NCI-H2227 treated with DMSO at 0.1 percent for 48 hours (cell line): ENCODE data around the gene CAPZA2.
"Not testable (repeated sequence)": the region's sequence is repeated elsewhere in the genome, so short reads cannot be mapped to it uniquely, and the experiment has no call there.

Experiments used
- DNase-seq: peaks from one replicate; lab custom pipeline; 2025; lab: John Stamatoyannopoulos, UW

CAPZA2 gene

GRCh38 chr7:116920359-116920758 is 58.0 kb downstream of the CAPZA2 start:
- no peak for DNase-seq

- DNase-seq: no peak
Observed at GRCh38 chr7:116922545-116922944, 60.2 kb downstream of the CAPZA2 start.

- no peak for DNase-seq
Observed at GRCh38 chr7:116924741-116925140, 62.4 kb downstream of the CAPZA2 start.

- no peak for DNase-seq
Observed at GRCh38 chr7:116929021-116929420, 66.6 kb downstream of the CAPZA2 start.

- peak; percentile 86 for DNase-seq
Observed at GRCh38 chr7:116929914-116930913, 67.8 kb downstream of the CAPZA2 start.

GRCh38 chr7:116932566-116932965 is 70.2 kb downstream of the CAPZA2 start:
- DNase-seq: no peak

- DNase-seq: no peak
Observed at GRCh38 chr7:116933465-116933864, 71.1 kb downstream of the CAPZA2 start.

GRCh38 chr7:116934580-116934979 is 72.2 kb downstream of the CAPZA2 start:
- no peak for DNase-seq

- DNase-seq: not testable (repeated sequence)
Observed at GRCh38 chr7:116936844-116937243, 74.5 kb downstream of the CAPZA2 start.

GRCh38 chr7:116938678-116939077 is 76.3 kb downstream of the CAPZA2 start:
- no peak for DNase-seq

GRCh38 chr7:116940689-116941370 is 78.4 kb downstream of the CAPZA2 start:
- no peak for DNase-seq

GRCh38 chr7:116942504-116942903 is 80.1 kb downstream of the CAPZA2 start:
- DNase-seq: no peak

GRCh38 chr7:116948934-116949333 is 86.5 kb downstream of the CAPZA2 start:
- peak; percentile 55 for DNase-seq

- no peak for DNase-seq
Observed at GRCh38 chr7:116949941-116950801, 87.8 kb downstream of the CAPZA2 start.

- no peak for DNase-seq
Observed at GRCh38 chr7:116950889-116951351, 88.5 kb downstream of the CAPZA2 start.

GRCh38 chr7:116951366-116952292 is 89.2 kb downstream of the CAPZA2 start:
- no peak for DNase-seq

- peak; percentile 71 for DNase-seq
Observed at GRCh38 chr7:116952635-116953371, 90.4 kb downstream of the CAPZA2 start.

GRCh38 chr7:116953372-116953905 is 91.1 kb downstream of the CAPZA2 start, which contains the start of gene ST7:
Gene ST7 (plus strand): TSS chr7:116953501. CDS start chr7:116953541, 40 bp downstream.
- DNase-seq: peak; percentile 69
